Measurements from ENCODE around the gene B9D1. TPM values are rescaled to one million over a fixed set of nuclear protein-coding genes. Genes with fewer than 3 reads are reported as not detected.
"Not testable (repeated sequence)": the region's sequence is repeated elsewhere in the genome, so short reads cannot be mapped to it uniquely, and the experiment has no call there.

Gene B9D1
- polyA plus RNA-seq, 10 donors: 4.9 to 9.4 (median 5.6) TPM

DNA sequence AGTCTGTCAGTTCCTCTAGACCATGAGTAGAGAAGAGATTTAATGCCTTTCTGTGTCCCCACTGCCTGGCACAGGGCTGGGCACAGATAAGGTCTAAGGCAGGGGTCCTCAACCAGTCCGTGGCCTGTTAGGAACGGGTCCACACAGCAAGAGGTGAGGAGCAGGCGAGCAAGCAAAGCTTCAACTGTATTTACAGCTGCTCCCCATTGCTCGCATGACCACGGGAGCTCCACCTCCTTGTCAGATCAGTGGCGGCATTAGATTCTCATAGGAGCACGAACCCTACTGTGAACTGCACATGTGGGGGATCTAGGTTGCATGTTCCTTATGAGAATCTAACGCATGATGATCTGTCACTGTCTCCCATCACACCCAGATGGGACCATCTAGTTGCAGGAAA lies 1.8 kb downstream of the B9D1 start:
- DNase-seq: no peak

- no peak for DNase-seq
These were observed 2.7 kb downstream of the B9D1 start for GRCh38 chr17:19359856-19360255.

DNA sequence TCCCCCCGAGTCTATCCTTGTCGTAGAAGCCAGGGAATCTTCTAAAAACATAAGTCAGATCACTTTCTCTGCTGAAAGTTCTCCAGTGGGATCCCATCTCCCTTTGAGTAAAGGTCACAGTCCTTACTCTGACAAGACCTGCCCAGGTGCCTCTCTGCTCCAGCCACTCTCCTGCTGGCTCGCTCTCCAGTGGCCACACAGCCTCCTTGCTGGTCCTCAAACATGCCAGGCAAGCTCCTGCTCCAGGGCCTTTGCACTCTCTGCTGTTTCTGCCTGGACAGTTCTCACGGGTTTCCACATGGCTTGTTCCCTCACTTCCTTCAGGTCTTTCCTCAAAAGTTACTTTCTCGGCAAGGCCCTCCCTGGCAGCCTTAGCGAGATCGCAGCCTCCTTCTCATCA lies 3.4 kb downstream of the B9D1 start:
- DNase-seq: no peak

DNA sequence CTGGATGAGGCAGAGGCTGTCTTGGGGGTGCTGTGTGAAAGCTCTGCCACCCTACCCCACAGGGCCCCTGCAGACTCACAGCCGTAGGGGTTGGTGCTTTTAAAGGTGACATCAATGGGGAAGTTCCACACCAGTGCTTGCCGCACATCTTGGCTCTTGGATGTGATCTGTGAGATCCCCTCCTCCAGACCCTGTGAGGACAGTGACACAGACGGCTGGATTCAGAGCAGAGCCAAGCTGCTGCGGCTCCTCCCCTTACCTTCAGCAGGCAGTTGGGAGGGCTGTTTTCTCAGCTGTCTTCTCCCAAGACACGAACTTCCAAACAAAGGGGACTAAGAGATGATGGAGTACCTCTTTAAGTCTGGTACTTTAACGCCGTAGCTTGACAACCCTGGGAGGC lies 4.8 kb downstream of the B9D1 start:
- DNase-seq: no peak

DNA sequence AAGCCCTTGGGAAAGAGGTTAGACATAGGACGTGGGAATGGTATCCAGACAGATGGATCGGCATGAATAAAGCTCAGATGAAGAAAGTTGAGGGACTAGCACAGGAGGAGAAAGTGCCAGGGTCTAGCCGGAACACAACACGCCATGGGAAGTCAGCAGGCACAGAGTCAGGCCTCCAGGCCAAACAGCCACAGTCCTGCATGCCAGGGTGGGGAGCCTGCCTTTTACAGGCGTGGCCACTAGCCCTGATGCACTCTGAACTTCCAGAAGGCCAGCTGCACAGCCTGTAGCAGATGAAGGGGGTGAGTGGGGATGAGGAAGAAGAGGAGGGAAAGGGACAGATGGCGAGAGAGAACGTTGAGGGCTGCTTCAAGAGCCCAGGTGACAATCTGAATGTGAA lies 5.2 kb downstream of the B9D1 start:
- no peak for DNase-seq

- no peak for DNase-seq
These were observed 7.8 kb downstream of the B9D1 start for GRCh38 chr17:19354748-19355147.

DNA sequence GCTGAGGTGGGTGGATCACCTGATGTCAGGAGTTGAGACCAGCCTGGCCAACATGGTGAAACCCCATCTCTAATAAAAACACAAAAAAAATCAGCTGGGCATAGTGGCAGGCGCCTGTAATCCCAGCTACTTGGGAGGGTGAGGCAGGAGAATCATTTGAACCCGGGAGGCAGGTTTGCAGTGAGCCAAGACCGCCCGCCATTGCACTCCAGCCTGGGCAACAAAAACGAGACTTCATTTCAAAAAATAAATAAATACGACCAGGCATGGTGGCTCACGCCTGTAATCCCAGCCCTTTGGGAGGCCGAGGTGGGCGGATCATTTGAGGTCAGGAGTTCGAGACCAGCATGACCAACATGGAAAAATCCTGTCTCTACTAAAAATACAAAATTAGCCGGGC lies 9.1 kb downstream of the B9D1 start:
- not testable (repeated sequence) for DNase-seq

- DNase-seq: no peak
These were observed 13.7 kb downstream of the B9D1 start for GRCh38 chr17:19348806-19349205.

DNA sequence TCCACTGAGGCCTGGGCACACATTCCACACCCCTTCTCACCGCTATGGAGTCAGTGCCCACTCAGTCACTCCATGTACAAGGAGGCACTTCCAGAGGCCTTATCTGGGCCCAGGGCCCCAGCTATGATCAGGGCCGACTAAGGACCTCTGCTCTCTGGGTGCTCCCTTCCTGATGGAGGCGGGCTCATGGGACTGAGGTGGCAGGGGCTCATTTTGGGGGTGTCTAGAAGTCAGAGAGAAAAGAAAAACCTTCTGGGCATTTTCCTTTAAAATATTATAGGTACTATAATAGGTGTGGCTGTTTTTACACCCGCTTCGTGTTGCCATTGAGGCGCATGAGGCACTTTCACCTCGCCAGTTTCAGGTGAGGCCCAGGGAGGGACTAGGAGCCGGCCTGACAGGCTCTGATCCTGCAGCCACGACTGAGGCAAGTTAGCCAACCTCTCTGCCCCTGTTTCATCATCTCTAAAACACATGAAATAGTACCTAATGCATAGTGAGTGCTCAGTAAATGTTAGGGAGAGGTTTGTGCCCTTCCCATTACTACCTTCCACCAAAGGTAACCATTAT lies 14.4 kb downstream of the B9D1 start:
- DNase-seq: no peak

DNA sequence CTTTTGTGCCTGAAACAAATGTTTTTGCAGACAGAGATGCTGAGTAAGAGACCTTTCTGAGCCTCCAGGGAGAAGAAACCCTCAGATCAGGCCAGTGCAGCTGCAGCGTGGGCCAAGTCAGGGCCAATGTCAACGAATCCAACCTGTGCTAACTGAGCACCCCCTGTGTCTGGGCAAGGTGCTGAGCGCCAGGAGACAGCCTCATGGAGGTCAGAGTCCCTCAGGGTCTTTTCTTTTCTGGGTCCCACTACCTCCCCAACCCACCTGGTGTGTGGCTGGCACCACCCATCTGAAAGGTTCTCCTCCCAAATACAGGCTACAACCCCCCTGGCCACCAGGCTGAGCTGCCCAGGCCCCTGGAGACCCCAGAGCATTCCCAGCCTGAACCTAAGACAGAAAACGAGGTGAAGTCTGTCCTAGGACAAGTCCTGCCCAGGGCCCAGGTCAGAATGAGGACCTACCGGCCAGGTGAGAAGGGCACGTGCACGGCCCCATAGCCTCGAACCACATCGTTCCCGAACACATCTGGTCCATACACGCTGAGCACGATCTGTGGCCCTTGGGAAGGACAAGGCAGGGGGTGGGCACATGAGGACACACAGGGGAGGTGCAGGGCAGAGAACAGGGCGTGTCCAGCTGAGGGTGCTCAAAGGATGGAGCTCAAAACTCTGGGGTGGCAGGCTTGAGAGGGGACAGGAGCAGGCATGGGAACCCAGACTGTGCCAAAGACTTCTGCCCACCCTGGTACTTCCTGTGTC lies 15.0 kb downstream of the B9D1 start:
- no peak for DNase-seq

- DNase-seq: peak; percentile 66 to 87 (median 75)
These were observed 15.9 kb downstream of the B9D1 start for GRCh38 chr17:19346351-19347255.

- no peak for DNase-seq
These were observed 16.8 kb downstream of the B9D1 start for GRCh38 chr17:19345486-19346350.

- no peak for DNase-seq
These were observed 17.5 kb downstream of the B9D1 start for GRCh38 chr17:19345067-19345460.

- no peak for DNase-seq
These were observed 18.0 kb downstream of the B9D1 start for GRCh38 chr17:19344311-19345066.

- no peak for DNase-seq
These were observed 18.8 kb downstream of the B9D1 start for GRCh38 chr17:19343671-19344151.

- DNase-seq: no peak
These were observed 19.3 kb downstream of the B9D1 start for GRCh38 chr17:19343256-19343630.

DNA sequence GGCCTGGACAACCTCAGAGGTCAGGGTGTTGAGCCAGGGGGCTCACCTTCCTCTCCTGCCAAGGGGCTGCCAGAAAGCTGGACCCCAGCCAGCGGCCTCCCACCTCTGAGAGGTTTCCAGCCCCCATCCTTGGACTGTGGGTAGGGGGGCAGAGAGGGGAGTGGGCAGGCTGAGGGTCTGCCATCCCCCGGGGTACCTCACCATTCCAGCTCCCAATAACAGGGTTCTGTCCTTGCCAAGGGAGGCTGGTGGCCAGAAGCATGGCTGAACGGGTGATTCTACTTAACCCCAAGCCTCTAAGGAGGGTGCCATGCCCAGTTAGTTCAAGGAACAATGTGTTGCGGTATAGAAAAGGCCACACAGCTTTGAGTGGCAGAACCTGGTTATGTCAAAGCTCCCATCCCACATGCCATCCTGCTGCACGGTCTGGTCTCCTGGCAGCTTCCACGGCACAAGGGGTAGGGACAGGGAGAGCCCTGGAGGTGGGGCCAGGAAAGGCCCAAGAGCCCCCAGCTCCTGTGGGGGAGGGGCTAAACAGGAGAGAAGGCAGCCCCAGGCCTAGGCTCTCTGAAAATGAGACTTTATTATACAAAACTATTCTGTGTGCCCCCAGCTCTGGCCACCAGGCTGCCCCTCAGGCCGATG lies 19.8 kb downstream of the B9D1 start:
- no peak for DNase-seq

GRCh38 chr17:19341641-19342610 lies 20.6 kb downstream of the B9D1 start:
- peak in 1 of 3 donors; percentile 60 for DNase-seq

GRCh38 chr17:19341211-19341631 lies 21.3 kb downstream of the B9D1 start:
- DNase-seq: no peak
